ENCODE data around the gene CBLB.

Gene CBLB

DNA sequence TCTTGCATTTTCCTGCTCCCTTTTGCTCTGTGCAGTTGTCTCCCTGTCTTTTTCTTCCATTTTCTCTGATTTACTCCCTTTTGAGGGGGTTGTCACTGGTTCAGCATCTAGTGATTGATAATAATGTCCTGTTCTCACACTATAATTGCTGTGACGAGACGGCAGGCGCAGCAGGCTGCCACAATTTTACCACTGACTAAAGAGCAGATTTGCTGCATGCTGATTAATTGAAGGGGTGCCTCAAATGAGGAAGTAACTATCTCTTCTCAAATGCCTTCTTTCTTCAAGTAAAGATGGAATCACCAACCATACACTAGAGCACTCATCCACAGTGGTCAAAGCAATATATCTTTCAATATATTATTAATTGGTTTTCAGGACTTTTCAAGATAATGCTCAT lies 219.3 kb downstream of the CBLB start:
- in situ Hi-C loops (cut with MboI; ENCODE audit: low sequenced_read_pairs) = no loop called here

DNA sequence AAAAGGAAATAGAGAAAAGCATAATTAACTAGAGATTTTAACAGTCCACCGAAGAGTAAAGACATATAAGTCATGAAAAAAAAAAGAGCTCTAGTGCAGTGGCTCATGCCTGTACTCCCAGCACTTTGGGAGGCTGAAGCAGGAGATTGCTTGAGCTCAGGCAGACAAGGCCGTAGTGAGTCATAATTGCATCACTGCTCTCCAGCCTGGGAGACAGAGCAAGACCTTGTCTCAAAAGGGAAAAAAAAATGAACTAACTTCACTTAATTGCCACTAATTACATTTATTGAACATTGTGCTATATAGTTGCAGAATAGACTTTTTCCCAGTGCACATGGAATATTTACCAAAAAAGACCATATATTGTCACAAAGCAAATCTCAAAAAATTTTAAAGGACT lies 221.8 kb downstream of the CBLB start:
- in situ Hi-C loops (cut with MboI; ENCODE audit: low sequenced_read_pairs) = no loop called here

DNA sequence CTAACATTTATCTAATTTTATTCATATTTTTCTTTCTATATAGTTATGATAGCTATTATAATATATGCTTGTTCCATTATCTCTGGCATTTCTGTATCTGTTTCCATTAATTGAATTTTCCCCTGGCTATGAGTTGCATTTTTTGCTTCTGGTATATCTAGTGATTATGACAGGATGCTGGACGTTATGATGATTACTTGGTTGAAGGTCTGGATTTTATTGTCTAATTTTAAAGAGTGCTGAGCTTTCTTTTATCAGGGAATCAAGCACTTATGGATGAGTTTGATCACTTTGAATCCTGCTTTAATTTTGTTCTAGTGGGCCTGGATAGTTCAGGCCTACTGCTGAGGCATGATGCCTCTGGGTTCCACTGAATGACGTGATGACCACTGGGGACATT lies 229.7 kb downstream of the CBLB start:
- in situ Hi-C loops (cut with MboI; ENCODE audit: low sequenced_read_pairs) = no loop called here

DNA sequence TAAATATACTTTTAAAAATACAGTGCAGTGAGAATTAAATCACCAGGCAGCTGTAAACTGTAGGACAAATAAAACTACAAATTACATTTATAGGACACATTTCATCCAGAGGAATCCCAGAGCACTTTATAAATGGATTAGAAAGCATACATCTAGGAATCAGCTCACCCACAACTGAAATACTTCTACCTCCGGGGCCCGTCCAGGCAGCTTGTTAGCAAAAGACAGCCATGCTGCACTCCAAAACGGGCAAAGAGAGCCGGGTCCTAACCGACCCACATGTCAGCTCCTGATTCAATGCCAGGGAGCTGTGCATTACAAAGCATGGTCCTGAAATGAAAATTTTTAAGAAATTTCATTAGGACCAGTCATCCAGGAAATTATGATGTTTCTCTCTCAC lies 234.1 kb downstream of the CBLB start:
- in situ Hi-C loops (cut with MboI; ENCODE audit: low sequenced_read_pairs) = no loop called here

DNA sequence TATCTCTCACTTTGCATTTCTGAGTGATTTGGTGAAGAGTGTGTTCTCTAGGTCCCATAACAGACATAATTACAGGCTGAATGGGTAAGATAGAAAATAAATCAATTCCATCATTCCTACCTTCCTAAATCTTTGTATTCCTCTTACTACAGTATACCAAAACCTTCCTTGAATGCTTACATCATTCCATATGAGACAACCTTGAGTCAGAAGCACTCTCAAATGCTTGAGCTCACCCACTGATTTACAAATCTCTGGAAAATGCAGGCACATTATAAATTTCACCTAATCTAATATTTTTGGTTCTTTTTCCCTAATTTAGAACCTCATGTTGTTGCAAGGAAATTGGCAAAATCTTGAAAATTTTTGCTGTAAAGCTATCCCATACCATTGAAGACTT lies 239.1 kb downstream of the CBLB start:
- in situ Hi-C loops (cut with MboI; ENCODE audit: low sequenced_read_pairs) = no loop called here

DNA sequence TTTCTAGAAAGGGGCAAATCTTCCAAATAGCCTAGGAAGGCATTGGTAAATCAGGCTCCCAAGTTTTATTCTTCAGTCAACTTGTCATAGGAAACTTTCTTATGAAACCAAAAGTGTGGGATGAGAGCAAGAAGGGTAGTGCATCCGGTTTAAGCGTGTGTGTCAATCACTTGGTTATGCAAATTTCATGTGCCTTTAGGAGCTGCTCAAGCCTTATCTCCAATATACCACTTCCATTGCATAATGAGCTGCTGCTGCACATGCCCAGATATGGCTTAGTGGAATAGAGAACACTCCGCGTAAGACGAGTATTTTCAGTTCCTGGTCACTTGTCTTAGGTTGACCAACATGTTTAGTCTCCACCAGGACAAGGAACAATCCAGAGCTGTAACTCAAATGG lies 242.1 kb downstream of the CBLB start:
- in situ Hi-C loops (cut with MboI; ENCODE audit: low sequenced_read_pairs) = no loop called here

DNA sequence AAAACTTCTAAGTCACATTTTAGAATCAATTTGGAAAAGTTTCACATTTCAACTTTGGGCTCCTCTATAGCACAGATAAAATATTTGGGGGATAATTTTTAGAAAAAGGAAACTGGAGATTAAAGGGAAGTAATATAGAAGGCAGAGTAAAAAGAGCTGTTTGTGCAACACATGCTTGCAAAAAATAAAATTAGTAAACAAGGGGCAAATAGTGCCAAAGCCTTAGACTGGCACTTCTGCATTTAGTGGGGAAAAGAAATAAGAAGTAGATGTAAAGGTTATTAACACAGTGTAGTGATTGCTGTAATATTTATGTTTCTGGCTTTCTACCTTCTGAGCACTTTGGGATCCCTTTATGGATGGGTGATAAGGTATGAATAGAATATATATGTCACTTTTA lies 246.6 kb downstream of the CBLB start:
- in situ Hi-C loops (cut with MboI; ENCODE audit: low sequenced_read_pairs) = no loop called here

DNA sequence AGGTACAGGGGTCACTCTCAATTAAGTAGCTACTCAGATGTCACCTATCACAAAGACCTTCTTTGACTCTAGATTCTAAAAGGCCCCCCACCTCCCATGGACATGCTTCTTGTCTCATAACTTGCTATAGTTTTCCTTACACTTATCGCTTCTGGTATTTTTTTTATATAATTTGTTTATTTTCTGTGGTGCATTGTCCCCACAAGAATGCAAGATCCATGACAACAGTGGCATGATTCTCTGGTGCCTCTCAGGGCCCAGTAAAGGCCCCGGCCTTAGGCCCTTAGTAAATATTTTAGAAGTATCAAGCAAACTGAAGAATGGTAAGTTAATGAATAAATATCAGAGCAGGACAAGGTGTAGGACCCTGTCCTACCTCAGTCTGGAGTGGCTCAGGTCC lies 248.6 kb downstream of the CBLB start:
- in situ Hi-C loops (cut with MboI; ENCODE audit: low sequenced_read_pairs) = no loop called here

DNA sequence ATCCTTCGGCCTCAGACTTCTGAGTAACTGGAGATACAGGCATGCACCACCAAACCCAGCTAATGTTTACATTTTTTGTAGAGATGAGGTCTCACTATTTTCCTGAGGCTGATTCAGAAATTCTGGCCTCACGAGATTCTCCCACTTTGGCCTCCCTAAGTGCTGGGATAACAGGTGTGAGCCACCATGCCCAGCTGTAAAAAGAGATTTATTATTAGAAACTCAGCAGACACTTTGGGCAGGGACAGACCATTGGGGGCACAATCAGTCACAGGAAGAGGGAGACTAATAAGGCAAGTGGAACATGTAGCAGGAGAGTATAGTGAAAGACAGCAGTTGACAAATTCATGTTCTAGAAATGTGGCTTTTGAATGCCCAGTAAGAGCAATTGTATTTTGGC lies 249.2 kb downstream of the CBLB start:
- in situ Hi-C loops (cut with MboI; ENCODE audit: low sequenced_read_pairs) = no loop called here

DNA sequence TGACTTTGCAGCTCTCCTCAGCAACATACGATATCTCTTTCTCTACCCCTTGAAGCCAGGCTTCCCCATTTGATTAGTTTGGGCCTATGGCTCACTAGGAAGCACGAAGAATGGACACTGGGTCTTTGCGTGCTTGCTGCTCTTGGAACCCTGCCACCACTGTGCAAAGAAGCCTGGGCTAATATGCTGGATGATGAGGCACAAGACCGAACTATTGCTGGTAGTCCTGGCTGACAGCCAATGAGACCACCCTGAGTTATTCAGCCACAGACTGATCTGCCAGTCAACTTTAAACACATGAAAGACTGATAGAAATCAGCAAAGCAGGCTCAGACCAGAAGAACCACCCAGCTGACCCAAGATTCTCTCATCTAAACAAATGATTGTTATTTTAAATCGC lies 250.3 kb downstream of the CBLB start:
- in situ Hi-C loops (cut with MboI; ENCODE audit: low sequenced_read_pairs) = no loop called here

DNA sequence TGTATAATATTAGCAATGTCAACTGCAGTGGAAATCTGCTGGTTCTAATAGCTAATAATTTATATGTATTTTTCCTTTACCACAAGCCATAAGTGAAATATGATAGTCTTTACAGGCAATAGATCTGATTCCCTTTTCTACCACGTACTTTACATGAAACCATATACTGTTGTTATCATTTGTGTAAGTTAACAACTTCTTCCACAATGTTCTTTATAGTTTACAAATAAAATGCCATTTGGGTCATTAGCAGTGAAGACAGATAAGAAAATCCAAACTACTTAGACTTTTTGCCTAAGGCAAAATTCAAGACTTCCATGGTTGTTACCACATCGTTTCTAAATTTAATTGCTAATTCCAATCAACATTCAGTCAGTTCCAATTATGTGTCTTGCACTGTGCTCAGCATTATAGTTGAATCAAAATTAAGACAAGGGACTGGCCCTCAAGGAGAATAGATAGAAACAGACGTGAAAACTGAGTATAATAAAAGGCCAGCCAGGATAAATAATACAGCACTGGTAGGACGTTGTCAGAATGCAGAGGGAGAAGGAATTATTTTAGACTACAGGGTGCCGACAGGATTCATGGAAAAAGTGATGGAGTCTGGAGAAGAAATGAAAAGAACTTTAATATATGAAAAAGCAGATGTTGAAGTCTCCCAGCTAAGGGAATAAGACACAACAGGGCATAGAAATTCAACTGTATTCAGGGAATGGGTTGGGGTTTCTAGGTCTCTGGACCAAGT lies 252.3 kb downstream of the CBLB start:
- in situ Hi-C loops (cut with MboI; ENCODE audit: low sequenced_read_pairs) = no loop called here

DNA sequence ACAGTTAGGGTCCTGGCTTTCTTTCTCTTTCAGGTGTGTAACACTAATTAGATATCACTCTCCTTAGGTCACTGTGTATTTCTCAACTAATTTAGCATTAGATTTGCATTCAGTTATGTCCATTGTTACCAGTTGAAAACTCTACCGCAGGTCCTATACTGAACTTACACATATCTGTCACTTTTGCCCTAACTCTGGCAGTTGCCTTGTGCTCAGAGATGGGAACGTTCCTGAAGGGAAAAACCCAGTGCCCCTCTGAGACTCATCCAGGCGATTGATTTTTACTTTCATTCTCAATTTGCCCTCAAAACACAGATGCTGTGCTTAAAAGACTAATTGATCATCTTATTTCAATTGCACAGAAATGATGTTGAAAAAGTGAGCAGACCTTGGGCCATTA lies 253.0 kb downstream of the CBLB start:
- in situ Hi-C loops (cut with MboI; ENCODE audit: low sequenced_read_pairs) = no loop called here

DNA sequence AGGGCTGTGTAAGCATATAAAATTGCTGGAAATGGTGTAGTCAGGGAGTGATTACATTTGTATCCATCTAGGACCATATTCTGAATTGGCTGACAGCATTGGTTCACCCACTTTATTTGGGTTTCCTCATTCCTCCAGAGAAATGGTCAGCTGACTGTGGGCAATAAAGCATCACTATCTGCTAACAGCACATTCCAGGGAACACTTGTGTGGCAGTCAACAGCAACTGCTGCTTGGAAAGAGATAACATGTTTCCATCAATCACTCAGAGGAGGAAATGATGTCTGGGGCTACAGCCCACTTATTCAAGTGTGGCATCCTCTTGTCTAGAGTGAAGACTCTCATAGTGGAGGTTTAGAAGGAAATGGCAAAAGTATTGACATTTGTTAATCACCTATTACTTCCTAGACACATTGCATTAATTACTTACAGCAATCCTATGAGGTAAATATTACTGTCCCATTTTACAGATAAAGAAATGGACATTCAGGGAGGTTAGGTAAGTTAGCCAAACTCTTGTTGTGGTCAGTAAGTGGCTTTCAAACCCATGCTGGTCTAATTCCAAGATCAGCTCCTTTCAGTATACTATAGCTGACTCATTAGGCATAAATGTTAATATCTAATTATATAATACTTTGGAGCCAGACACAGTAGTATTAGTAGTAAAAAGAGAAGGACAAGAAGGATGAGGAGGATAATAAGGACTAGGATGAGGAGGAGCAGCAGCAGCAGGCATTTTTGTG lies 254.4 kb downstream of the CBLB start:
- in situ Hi-C loops (cut with MboI; ENCODE audit: low sequenced_read_pairs) = no loop called here

DNA sequence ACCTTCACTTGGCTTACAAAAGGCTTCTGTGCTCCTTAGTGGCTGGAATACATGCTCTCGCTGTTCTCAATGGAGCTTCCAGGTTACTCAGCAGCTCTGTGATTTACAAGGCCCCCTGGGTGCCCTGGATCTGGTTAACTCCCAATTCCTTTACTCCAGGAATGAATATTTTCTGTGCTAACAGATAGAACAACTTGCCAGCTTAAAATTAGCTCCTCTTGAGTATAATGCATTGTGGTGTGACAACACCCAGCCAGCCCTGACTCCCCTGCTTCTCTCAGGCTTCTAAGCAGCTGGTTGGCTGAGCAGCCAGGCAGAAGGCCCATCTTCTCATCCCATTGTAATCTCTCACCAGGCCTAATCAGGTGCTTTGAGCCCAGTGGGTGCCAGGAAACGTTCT lies 255.7 kb downstream of the CBLB start:
- in situ Hi-C loops (cut with MboI; ENCODE audit: low sequenced_read_pairs) = no loop called here

DNA sequence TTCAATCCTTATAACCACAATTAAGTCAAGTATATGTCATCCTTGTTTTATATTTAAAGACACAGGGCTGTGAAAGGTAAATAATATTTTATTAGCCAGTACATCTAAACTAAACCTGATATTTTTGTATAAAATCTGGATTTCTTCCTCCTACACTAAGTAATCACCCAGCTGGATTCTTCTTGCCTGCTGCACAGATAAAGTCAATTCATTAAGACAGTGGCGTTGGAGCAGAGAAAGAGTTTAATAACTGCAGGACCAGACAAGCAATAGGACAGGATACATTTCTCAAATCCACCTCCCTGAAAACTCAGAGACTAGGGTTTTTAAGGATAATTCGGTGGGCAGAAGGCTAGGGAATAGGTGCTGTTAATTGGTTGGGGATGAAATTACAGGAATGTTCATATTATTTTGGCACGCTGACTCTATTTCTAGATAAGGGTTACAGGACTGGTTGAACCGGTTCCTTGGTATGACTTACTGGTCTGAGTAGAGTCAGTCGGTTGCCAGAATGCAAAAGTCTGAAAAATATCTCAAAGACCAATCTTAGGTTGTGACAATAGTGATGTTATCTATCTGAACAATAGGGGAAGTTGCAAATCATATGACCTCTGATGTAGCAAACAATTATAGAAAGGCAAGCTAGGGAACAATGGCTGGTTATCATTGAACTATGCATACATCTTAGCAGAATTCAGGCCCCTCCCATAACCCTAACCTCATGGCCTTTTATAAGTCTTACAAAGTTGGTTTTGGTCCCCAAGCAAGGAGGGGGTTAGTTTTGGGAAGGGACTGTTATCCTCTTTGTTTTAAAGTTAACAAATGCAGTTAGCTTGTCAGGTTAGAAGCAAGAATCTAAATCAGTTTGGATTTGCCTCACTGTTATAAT lies 257.3 kb downstream of the CBLB start:
- in situ Hi-C loops (cut with MboI; ENCODE audit: low sequenced_read_pairs) = no loop called here

DNA sequence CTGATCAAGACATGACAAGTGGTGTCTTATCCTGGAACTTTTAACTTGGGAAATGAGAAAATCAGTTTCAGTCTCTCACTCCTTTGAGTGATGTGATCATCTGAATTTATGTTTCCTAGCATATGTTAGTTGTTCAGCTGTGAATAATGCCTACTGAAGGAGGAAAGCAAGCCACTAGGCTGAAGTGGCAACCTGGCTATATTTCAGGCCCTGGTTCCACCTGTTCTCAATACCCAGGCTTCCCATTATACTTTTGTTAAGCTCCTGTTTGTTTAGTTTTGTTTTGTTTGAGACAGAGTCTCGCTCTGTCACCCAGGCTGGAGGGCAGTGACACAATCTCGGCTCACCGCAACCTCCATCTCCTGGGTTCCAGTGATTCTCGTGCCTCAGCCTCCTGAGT lies 258.3 kb downstream of the CBLB start:
- in situ Hi-C loops (cut with MboI; ENCODE audit: low sequenced_read_pairs) = no loop called here

DNA sequence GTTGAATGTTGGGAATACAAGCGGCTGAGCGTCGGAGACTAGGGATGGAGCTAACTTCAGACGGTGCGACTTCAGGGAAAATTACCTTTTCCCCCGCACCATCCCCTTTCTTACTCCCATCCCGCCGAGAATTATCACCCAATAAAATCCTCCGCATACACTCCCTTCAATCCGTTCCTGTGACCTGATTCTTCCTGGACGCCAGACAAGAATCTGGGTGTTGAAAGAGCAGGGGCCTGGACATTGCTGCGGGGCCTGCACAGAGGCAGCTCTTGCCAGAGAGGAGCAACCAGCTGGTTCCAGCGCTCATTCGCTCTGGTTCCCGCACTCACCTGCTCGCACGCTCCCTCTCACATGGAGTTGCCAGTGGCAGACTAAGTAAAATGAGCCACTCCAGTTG lies 260.2 kb downstream of the CBLB start:
- in situ Hi-C loops (cut with MboI; ENCODE audit: low sequenced_read_pairs) = no loop called here

DNA sequence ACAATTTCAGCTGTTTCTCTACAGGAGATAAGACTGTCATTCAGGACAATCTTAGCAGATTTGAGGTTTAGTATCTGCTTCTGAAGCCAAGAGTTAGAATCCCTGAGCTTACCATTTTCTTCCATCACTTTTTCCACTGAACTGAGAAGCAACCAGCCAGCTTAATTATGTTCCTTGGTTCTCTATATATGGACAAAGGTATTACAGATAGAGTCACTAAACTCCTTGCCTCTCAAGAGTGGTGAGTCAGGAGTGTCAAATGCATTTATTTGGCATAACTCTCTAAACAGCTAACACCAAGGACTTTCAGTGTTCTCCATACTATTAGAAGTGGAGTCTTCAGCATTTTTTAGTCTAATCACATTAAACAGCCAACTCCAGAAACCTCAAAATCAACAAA lies 262.8 kb downstream of the CBLB start:
- in situ Hi-C loops (cut with MboI; ENCODE audit: low sequenced_read_pairs) = no loop called here

Measured in hTERT RPE-1 (cell line).